Astrocyte of the hippocampus (primary cell): ENCODE results near the gene DPPA3.
"Not testable (repeated sequence)": the region's sequence is repeated elsewhere in the genome, so short reads cannot be mapped to it uniquely, and the experiment has no call there.

ENCODE experiments used
- DNase-seq: peaks from one replicate; pipeline ENCODE4 v3.0.0; 2011; ENCODE audit warnings: low read depth, low spot score

The DPPA3 gene

DNA sequence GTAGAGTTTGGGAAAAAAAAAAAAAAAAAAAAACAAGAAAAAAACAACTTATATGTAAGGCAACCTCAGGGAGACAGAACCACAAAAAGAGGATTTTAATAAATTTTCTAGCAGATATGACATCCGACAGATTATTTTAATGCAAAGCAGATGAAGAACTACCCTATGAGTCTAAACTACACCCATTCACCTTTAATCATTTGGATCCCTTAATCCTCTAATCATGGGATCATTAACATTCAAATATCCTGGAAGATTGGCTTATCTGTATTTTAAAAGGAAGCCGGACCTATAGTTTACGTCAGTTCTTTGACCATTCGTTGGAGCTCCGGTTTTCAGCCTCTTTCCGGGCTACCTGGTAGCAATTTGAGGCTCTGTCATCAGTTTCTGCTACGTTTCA, at the start of gene DPPA3:
TSS of gene DPPA3 (plus strand) at position 301 of the 400 bp plus-strand sequence. CDS start 138 bp downstream, outside the sequence.
- no peak for DNase-seq

DNA sequence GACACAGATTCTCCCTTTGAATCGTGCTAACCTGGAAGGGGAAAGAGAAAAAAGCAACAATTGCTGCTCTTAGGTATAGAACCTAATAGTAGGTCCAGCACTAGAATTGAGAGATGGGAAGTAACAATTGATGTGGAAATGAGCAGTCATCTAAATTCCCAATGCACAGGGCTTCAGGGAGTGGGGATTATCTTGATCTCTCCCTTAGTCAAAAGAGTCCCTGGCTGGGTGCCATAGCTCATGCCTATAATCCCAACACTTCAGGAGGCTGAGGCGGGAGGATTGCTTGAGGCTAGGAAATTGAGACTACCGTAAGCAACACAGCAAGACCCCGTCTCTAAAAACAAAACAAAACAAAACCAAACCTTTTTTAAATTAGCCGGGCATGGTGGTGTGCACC, 49.5 kb upstream of the DPPA3 start:
- no peak for DNase-seq

DNA sequence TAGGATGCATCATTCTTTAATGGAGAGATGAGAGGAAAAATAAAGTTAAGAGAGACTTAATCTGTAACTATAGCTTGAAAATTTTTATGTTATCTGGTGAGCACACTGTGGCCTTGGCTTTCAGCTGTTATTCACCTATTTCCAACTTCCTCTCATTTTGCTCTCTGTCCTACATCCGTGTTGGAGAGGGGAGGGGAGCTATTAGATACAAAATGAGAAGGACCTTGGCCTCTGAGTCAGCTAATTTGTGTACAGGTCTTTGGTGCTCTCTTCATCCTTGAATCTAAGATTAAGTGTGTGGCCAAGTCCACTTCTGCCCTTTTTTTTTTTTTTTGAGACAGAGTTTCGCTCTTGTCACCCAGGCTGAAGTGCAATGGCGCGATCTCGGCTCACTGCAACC, 44.6 kb upstream of the DPPA3 start:
- no peak for DNase-seq

DNA sequence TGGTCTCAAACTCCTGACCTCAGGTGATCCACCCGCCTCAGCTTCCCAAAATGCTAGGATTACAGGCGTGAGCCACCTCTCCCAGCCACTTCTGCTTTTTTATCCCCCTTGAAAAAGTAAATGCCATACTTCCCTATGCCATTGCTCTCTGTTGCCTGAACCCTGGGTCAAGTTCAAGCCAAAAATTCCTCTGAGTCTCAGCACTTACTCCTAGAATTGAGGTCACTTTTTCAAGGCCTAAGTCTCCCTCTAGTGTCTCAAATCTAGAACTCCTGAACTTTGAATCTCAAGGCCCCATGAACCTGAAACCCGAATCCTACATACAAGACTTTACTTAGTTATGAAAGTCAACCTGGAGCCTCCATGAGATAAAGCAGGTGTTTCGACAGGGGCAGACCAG, 44.1 kb upstream of the DPPA3 start:
- no peak for DNase-seq

DNA sequence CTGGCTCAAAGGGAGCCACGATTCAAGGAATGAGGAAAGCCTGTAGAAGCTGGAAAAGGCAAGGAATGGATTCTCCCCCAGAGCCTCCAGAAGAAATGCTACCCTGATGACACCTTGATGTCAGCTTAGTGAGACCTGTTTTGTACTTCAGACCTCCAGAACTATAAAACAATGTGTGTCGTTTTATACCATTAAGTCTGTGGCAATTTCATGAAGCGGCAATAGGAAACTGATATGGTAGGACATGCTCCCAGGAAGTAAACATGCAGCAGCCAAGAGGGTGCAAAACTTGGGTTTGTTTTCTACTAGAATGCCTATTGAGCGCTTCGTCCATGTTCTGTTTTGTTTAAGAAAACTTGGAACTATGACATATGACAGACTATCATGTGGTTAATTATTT, 43.1 kb upstream of the DPPA3 start:
- DNase-seq, result no peak

DNA sequence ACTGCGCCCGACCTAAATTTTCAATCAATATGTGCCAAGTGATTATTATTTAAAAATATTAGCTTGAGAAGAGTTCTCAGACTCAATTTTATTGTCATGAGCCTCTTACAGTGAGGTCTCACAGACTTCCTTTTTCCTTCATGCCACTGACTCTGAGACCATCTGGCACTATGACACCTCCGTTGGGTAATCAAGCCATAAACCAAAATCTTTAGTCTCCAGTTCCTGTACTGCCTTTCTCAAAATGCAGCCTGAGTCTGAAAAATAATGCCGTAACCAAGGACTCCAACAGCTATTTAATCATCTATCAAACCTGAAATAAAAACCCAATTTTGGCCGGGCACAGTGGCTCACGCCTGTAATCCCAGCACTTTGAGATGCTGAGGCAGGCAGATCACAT, 35.8 kb upstream of the DPPA3 start:
- not testable (repeated sequence) for DNase-seq

DNA sequence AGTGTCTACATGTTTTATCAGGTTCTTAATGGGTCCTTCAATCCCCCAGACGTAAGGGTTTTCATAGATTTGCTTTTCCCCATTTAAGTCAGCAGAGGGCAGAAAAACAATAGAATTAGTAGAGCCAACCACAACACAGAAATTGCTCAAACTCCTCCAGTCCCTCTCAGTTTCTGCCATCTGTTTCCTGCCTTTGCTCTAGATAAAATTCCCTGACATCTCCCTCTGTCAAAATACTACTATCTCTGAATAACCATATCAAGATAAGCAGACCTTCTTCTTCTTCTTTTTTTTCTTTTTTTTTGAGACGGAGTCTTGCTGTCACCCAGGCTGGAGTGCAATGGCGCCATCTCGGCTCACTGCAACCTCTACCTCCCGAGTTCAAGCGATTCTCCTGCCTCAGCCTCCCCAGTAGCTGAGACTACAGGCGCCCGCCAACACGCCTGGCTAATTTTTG, 33.8 kb upstream of the DPPA3 start:
- DNase-seq, result peak; percentile 17

DNA sequence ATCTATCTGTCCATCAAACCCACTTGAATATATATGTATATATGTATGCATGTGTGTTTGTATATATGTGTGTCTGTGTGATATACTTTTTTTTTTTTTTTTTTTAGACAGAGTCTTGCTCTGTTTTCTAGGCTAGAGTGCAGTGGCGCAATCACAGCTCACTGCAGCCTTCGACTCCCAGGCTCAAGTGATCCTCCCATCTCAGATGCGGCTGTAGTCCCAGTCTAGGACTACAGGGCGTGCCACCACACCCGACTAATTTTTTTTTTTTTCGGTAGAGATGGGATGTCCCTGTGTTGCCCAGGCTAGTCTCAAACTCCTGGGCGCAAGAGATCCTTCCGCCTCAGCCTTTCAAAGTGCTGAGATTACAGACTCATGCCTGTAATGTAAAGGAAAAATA, 32.5 kb upstream of the DPPA3 start:
- DNase-seq, result no peak

DNA sequence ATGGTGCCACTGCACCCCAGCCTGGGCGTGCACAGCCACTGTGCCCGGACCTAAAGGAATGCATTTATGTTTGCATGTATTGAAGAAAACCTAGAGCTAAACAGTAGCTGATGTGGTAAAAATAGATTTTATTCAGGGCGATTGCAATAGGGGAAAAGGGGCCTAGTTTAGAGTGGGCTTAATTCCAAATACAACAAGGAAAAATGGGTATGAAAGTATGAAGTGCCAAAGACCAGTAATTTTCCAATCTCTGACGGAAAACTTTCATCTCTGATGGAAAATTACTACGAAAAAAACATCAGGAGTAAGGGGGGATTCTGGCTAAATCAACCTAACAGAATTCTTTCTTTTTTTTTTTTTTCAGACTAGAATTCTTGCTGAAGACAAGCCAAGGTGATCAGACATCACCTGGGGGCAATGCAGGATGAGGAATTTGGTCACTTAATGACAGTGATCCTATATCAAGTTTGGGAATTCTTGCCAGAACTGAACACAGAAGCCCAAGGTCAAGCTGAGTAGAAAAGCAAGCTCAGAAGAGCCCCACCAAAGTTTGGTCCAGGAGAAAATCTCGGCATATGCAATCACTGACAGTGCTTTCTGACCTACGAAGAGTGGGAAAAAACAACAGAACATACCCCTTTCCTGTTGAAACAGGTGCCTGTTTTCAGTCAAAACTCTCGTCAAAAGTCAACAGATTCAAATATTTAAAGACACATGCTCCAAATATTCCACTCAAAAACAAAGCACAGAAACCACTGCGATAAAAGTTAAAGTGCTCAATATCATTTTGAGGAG, 31.8 kb upstream of the DPPA3 start:
- no peak for DNase-seq

DNA sequence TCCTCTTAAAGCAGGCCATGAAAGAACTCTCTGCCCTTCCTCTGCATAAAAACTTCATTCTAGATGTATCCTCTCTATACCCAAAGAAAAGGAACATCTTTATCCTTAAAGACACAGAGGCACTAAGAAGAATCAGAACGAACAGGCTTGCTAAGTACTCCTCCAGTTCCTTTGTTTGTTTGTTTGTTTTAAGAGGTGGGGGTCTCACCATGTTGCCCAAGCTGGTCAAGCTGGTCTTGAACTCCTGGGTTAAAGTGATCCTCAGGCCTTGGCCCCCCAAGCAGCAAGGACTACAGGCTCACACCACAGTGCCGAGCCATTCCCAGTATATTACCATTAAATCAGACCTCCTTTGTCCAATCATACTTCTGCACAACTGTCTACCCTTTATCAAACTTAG, 29.7 kb upstream of the DPPA3 start:
- no peak for DNase-seq

DNA sequence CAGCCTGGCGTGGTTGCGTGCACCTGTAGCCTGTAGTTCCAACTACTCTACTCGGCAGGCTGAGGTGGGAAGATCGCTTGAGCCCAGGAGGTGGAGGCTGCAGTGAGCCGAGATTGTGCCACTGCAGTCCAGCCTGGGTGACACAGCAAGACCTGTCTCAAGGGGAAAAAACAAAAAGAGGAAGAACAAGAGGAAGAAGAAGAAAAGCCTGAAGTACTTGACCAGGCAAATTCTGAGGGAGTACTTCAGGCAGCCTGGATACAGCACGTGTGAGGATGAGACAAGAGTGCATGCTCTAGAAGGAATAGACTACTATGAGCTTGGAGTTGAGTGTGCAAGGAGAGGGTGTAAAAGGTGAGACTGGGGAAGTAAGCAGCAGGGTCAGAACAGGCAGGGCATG, 17.4 kb upstream of the DPPA3 start:
- no peak for DNase-seq

DNA sequence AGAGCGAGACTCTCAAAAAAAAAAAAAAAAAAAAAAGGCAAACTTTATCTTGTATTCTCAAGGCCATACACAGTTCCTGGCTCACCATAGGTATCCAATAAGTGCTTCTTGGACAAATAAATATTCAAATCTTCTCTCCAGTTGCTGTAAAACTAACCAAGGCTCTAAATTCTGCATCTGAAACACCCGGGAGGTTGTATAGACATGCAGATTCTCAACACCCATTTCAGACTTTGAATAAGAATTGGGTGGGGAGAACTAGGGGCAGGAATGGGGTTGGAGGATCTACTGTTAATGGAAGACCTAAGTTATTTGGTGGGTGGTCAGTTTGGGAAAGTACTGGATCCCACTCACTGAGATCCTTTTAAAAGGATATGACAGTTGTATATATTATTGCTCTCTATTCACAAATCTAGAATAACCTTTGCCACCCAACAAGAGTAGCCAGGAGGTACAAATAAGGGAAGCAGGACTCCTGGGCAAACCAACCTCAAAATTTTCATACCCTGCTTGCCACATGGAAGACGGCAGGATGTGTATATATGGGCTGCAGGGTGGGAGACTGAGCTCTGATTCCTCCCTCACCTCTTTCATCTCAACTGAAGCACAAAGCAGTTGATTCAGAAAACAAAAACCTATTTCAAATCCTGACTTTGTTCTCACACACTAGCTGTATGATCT, 16.5 kb upstream of the DPPA3 start:
- no peak for DNase-seq

DNA sequence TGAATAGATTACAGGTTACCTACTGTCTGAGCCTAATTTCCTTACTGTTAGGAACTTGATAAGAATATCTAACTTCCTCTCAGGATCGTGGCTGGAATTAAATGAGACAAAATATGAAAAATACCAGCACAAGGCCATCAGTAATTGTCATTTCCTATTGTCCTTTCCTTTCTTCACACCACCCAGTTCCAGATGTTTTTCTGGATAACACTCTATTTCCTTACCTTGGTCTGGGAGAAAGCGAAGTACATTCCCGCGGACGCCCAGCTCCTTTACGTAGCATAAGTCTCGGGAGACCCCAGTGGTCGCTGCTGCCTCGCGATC, 16.0 kb upstream of the DPPA3 start:
- no peak for DNase-seq

DNA sequence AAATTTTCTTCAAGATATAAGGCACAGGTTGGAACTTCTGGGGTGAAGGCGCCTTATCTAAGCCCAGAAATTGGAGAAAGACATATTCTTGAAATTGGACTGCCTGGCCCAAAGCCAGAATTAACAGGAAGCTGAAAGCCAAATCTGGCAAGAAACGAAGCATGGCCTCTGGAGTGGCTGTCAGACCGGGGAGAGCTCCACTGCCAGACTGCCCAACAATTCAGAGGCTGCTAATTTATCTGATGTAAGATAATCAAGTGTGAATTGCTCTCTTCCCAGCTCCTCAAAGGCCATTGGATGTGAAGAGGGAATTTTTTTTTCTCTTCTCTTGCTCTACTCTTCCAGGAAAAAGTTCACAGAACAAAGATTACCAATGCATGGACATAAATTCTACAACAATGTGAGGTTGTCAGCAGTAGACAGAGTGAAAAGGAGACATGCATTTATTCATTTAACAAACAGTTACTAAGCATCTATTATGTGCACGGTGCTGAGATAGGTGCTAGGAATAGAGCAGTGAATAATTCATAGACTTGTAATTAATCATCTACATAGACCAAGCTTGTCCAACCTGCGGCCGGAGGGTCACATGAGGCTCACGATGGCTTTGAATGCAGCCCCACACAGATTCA, 15.6 kb upstream of the DPPA3 start, which contains the start of gene GDF3:
TSS of gene GDF3 (minus strand) at position 210 of the 632 bp plus-strand sequence. CDS start at position 163, 47 bp downstream.
- peak; percentile 2 for DNase-seq

DNA sequence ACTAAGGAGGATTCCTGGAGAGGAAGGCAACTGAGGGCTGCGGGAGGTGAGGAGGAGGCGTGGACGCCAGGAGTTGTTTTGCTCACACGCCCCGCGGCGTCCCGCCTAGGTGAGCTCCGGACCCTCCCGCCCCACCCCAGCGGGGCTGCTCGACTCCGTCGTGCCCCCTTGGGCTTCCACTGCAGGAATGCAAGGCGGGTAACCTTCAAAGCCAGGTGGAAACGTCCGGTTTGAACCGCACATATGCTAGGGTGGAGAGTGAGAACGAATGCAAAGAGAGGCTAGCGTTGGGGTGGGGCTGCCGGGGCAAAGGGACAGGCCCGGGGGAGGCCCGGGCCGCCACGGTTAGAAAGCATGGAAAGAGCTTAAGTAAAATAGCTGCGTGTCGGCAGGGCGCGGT, 5.4 kb upstream of the DPPA3 start:
- DNase-seq, result no peak

DNA sequence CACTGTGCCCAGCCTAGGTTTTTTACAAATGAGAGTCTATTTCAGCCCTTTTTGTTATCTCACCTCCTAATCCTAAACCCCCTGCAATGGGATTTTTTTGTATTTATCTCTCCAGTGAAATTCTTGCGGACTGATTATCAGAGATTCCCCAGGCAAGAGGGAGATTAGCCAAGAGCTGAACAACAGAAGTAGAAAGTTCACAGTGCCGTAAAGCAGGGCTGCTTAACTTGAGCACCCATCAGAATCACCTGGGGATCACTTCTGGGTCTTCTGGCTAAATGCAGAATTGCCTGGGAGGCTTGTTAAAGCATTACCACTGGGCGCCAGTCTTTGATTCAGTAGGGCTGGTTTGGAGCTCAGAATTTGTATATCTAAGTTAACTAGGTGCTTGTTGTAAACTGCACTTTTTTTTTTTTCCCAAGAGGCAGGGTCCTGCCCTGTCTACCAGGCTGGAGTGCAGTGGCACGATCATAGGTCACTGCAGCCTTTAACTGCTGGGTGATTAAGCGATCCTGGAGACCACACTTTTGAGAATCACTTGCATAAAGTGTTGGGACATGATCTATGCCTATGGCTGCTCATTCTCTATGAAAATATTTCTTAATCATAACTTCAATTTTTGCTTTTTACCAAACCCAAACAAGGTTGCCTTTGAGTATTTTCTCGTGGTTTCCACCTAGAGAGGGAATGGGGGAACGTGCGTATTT, 1.1 kb upstream of the DPPA3 start:
- DNase-seq, result no peak

DNA sequence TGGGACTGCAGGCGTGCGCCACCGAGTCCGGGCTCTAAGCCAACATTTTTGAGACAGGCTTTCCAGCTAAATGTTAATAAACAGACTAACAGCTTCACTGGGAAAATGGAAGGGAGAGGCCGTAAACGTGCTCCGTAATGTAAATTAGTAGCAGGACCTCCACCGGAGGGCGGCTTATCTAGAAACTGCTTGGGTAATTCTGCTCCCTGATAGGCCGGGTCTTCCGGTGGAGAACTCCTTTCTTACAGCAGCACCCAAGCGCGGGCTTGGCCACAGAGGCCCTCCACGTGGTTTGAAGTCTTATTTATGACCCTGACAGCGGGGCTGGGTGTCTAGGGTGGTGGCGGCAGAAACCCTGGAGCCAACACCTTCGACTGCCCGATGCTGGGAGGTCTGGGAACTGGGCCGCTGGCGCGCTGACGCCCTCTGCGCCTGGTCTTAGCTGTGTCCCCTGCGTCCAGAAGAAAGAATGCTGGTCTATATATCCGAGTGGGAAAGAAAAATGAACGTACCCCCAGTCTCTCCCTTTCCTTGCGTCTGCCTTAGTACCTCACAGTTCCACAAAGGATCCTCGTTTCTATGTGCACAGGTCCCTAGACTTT, 1.7 kb downstream of the DPPA3 start:
- DNase-seq, result no peak

DNA sequence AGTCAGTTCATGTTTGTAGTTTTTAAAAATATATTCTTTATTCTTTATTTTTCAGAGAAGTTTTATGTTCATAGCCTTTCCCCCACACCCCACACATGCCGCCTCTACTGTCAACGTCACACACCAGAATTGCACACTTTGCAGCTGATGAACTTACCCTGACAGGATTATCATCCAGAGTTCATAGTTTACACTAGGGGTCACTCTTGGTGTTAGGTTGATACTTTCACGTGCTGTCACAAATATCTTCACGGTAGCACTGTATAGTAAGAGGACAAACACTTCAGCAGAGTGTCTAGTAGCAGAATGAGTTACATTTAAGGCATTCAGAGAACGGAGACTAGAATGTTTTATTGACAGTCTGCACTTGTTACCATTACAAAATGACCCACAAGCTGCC, 5.1 kb downstream of the DPPA3 start:
- peak; percentile 3 for DNase-seq

DNA sequence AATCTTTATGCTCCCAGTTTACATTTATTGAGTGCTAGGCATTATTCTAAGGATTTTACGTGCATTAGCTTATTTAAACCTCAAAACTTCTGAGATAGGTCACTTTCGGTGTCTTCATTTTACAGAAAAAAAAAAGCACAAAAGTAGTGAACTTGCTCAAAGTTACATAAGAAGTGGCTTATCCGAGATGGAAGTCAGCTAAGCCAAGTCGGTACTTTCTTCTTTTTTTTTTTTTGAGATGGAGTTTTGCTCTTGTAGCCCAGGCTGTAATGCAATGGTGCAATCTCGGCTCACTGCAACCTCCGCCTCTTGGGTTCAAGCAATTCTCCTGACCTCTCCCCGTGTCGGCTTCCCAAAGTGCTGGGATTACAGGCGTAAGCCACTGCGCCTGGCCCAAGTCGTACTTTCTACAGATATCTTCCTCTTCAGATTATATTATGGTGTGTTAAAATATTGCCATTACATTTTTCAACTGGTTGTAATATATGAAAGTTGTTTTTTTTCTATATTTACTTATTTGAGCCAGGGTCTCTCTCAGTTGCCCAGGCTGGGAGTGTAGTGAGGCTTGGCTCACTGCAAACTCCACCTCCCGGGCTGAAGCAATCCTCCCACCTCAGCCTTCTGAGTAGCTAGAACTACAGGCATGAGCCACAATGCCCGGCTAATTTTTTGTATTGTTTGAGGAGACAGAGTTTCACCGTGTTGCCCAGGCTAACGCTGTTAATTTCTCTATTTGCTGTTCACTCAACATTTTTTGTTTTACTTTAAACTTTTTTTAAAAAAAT, 8.9 kb downstream of the DPPA3 start:
- DNase-seq, result no peak

DNA sequence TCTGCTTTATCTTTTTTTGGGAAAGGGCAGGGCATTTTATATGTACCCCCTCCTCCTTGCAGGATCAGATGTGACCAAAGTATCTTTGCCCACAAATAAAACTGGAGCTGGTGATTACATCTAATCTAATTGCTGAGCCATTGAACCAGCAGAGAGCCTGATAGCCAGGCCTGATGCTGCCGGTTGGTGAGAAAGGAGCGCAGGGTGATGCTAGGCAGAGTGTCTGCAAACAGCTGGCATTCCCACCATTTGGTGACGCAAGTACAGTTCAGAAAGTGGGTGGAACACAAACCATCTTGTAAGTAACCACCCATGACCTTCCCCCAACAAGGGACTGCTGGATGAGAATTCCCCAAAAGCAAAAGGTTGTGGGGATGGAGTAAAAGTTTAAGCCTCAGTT, 12.7 kb downstream of the DPPA3 start:
- no peak for DNase-seq

DNA sequence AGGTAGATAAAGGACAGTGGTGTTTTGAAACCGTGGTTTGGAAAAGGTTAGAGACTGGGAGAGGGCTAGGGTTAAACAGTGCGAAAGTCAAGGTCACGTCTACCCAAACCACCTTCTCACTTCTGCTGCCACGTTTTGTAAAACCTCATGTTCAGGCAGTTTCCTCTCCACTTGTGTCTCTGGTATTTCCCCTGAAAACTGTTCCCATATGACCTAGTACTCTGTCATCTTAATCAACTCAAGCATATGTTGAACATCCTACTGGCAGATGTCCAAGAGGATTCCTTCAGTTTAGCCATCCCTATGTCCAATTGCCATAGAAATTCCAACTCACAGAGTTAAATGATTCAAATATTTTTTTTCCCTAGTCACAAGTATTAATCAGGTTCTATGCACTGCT, 18.5 kb downstream of the DPPA3 start:
- no peak for DNase-seq
